Neural crest cell (in vitro differentiated cells): Measurements from ENCODE around the gene AQP10. TPM values are rescaled to one million over a fixed set of nuclear protein-coding genes. Genes with fewer than 3 reads are reported as not detected.
"Not testable (repeated sequence)": the region's sequence is repeated elsewhere in the genome, so short reads cannot be mapped to it uniquely, and the experiment has no call there.

Experiments
- DNase-seq: peaks from one replicate; pipeline ENCODE4 v3.0.0; 2021; ENCODE audit warnings: low read depth, mixed read lengths, low spot score
- H3K27ac Mint-ChIP-seq: one replicate; pipeline ENCODE4 v1.8.0; 2021; ENCODE audit warnings: mild to moderate bottlenecking, mixed read lengths; ENCODE audit not compliant: unreplicated experiment
- H3K27me3 Mint-ChIP-seq: 2 replicates; pipeline ENCODE4 v1.8.0; 2021; ENCODE audit warnings: low read depth, mild to moderate bottlenecking, mixed read lengths
- H3K36me3 Mint-ChIP-seq: 2 replicates; pipeline ENCODE4 v1.8.0; 2021; ENCODE audit warnings: low read depth, mild to moderate bottlenecking, mixed read lengths
- H3K4me1 Mint-ChIP-seq: 2 replicates; pipeline ENCODE4 v1.8.0; 2021; ENCODE audit warnings: mixed read lengths
- H3K4me3 Mint-ChIP-seq: one replicate; pipeline ENCODE4 v1.8.0; 2021; ENCODE audit warnings: mild to moderate bottlenecking, mixed read lengths
- H3K9me3 Mint-ChIP-seq: 2 replicates; pipeline ENCODE4 v1.8.0; 2021; ENCODE audit warnings: mixed read lengths
- CTCF ChIP-seq: fragments of 200-600 bp; sonication (generic); conservative IDR thresholded peaks from 2 replicates; pipeline ENCODE4 v1.5.0; 2021; ENCODE audit warnings: antibody characterized with exemption, mild to moderate bottlenecking
- total RNA-seq: library from RNA; stranded (reverse); gene quantifications from 2 replicates; pipeline ENCODE4 v1.2.1, GENCODE V29; 2021

AQP10 gene
- total RNA-seq, 1 donor from 2014 or later, result not detected

- DNase-seq, result no peak
- peaks cover 11% of the 10 kb centered on the region for H3K36me3 Mint-ChIP-seq
- peaks cover 8% of the 10 kb centered on the region for H3K4me1 Mint-ChIP-seq
- H3K27ac Mint-ChIP-seq, result no peak overlapping the region
- no peaks in the 10 kb centered on the region for H3K9me3 Mint-ChIP-seq
- TF ChIP-seq CTCF, result no peak
- no peaks in the 10 kb centered on the region for H3K27me3 Mint-ChIP-seq
- H3K4me3 Mint-ChIP-seq, result no peak overlapping the region
These were observed 16.5 kb downstream of the AQP10 start for GRCh38 chr1:154337253-154337894.

GRCh38 chr1:154338875-154339274, 18.0 kb downstream of the AQP10 start:
- Mint-ChIP-seq H3K9me3 (no peaks in the 10 kb centered on the region), H3K36me3 (peaks cover 11% of the 10 kb centered on the region), H3K27ac (no peak overlapping the region), H3K4me3 (no peak overlapping the region), H3K4me1 (peaks cover 8% of the 10 kb centered on the region), H3K27me3 (no peaks in the 10 kb centered on the region)
- TF ChIP-seq CTCF, result no peak
- DNase-seq, result no peak

GRCh38 chr1:154341366-154341765, 20.5 kb downstream of the AQP10 start:
- not testable (repeated sequence) for H3K27ac Mint-ChIP-seq, H3K4me3 Mint-ChIP-seq, H3K9me3 Mint-ChIP-seq, H3K4me1 Mint-ChIP-seq, H3K27me3 Mint-ChIP-seq, DNase-seq
- H3K36me3 Mint-ChIP-seq, result peaks cover 23% of the 10 kb centered on the region

GRCh38 chr1:154342132-154342531, 21.2 kb downstream of the AQP10 start:
- Mint-ChIP-seq H3K9me3 (no peaks in the 10 kb centered on the region), H3K4me3 (no peak overlapping the region), H3K27ac (peak overlapping the region; percentile 69)

GRCh38 chr1:154342836-154343472, 22.1 kb downstream of the AQP10 start:
- H3K36me3 Mint-ChIP-seq, result peaks cover 20% of the 10 kb centered on the region
- no peak overlapping the region for H3K27ac Mint-ChIP-seq
- H3K4me1 Mint-ChIP-seq, result peaks cover 4% of the 10 kb centered on the region
- no peak for TF ChIP-seq CTCF
- H3K27me3 Mint-ChIP-seq, result no peaks in the 10 kb centered on the region
- no peaks in the 10 kb centered on the region for H3K9me3 Mint-ChIP-seq
- H3K4me3 Mint-ChIP-seq, result no peak overlapping the region
- DNase-seq, result no peak

More at GRCh38 chr1:154342132-154342531, 21.2 kb downstream of the AQP10 start:
- no peak for DNase-seq
- Mint-ChIP-seq H3K36me3 (peaks cover 23% of the 10 kb centered on the region), H3K4me1 (peaks cover 4% of the 10 kb centered on the region), H3K27me3 (no peaks in the 10 kb centered on the region)
- no peak for TF ChIP-seq CTCF
